ENCODE measurements around the gene RXFP1.

RXFP1 gene

GRCh38 chr4:158521484-158522088 lies at the start of gene RXFP1:
Gene RXFP1 (plus strand): TSS chr4:158521882. CDS start chr4:158521977, 95 bp downstream.
- no peak for DNase-seq

GRCh38 chr4:158481811-158482210 lies 39.9 kb upstream of the RXFP1 start:
- no peak for DNase-seq

- DNase-seq, result no peak
Measured at GRCh38 chr4:158484173-158484885, 37.4 kb upstream of the RXFP1 start.

GRCh38 chr4:158490629-158491028 lies 31.1 kb upstream of the RXFP1 start:
- no peak for DNase-seq

GRCh38 chr4:158492391-158492790 lies 29.3 kb upstream of the RXFP1 start:
- no peak for DNase-seq

- no peak for DNase-seq
Measured at GRCh38 chr4:158496030-158496741, 25.5 kb upstream of the RXFP1 start.

- DNase-seq, result no peak
Measured at GRCh38 chr4:158500054-158500453, 21.6 kb upstream of the RXFP1 start.

- DNase-seq, result no peak
Measured at GRCh38 chr4:158513256-158513655, 8.4 kb upstream of the RXFP1 start.

- DNase-seq, result no peak
Measured at GRCh38 chr4:158519226-158519625, 2.5 kb upstream of the RXFP1 start.

- DNase-seq, result no peak
Measured at GRCh38 chr4:158523990-158524535, 2.4 kb downstream of the RXFP1 start.

GRCh38 chr4:158527516-158527915 lies 5.8 kb downstream of the RXFP1 start:
- DNase-seq, result no peak

- no peak for DNase-seq
Measured at GRCh38 chr4:158529505-158529904, 7.8 kb downstream of the RXFP1 start.

- no peak for DNase-seq
Measured at GRCh38 chr4:158530381-158530780, 8.7 kb downstream of the RXFP1 start.

GRCh38 chr4:158530898-158531297 lies 9.2 kb downstream of the RXFP1 start:
- DNase-seq, result no peak

GRCh38 chr4:158532556-158533231 lies 11.0 kb downstream of the RXFP1 start:
- no peak for DNase-seq

- no peak for DNase-seq
Measured at GRCh38 chr4:158534727-158535126, 13.0 kb downstream of the RXFP1 start.

GRCh38 chr4:158535130-158535614 lies 13.5 kb downstream of the RXFP1 start:
- no peak for DNase-seq

- no peak for DNase-seq
Measured at GRCh38 chr4:158536833-158537232, 15.2 kb downstream of the RXFP1 start.

GRCh38 chr4:158538176-158538575 lies 16.5 kb downstream of the RXFP1 start:
- DNase-seq, result no peak

GRCh38 chr4:158538911-158539310 lies 17.2 kb downstream of the RXFP1 start:
- no peak for DNase-seq

GRCh38 chr4:158540125-158540907 lies 18.6 kb downstream of the RXFP1 start:
- no peak for DNase-seq

GRCh38 chr4:158541506-158541905 lies 19.8 kb downstream of the RXFP1 start:
- no peak for DNase-seq
